Neural crest cell (in vitro differentiated cells): Measurements from ENCODE around the gene POR. TPM values are rescaled to one million over a fixed set of nuclear protein-coding genes. Genes with fewer than 3 reads are reported as not detected.

Experiments
- DNase-seq: peaks from one replicate; pipeline ENCODE4 v3.0.0; 2021; ENCODE audit warnings: low read depth, mixed read lengths, low spot score
- H3K27ac Mint-ChIP-seq: one replicate; pipeline ENCODE4 v1.8.0; 2021; ENCODE audit warnings: mild to moderate bottlenecking, mixed read lengths; ENCODE audit not compliant: unreplicated experiment
- H3K27me3 Mint-ChIP-seq: 2 replicates; pipeline ENCODE4 v1.8.0; 2021; ENCODE audit warnings: low read depth, mild to moderate bottlenecking, mixed read lengths
- H3K36me3 Mint-ChIP-seq: 2 replicates; pipeline ENCODE4 v1.8.0; 2021; ENCODE audit warnings: low read depth, mild to moderate bottlenecking, mixed read lengths
- H3K4me1 Mint-ChIP-seq: 2 replicates; pipeline ENCODE4 v1.8.0; 2021; ENCODE audit warnings: mixed read lengths
- H3K4me3 Mint-ChIP-seq: one replicate; pipeline ENCODE4 v1.8.0; 2021; ENCODE audit warnings: mild to moderate bottlenecking, mixed read lengths
- H3K9me3 Mint-ChIP-seq: 2 replicates; pipeline ENCODE4 v1.8.0; 2021; ENCODE audit warnings: mixed read lengths
- total RNA-seq: library from RNA; stranded (reverse); gene quantifications from 2 replicates; pipeline ENCODE4 v1.2.1, GENCODE V29; 2021
- TF ChIP-seq, protein P1 (sequence below): fragments of 200-600 bp; sonication (generic); conservative IDR thresholded peaks from 2 replicates; pipeline ENCODE4 v1.5.0; 2021; ENCODE audit warnings: antibody characterized with exemption, mild to moderate bottlenecking

POR gene
- total RNA-seq, 1 donor from 2014 or later = 126 TPM

- DNase-seq = no peak
- Mint-ChIP-seq H3K27me3 (no peaks in the 10 kb centered on the region), H3K36me3 (no peaks in the 10 kb centered on the region), H3K4me1 (peaks cover 33% of the 10 kb centered on the region), H3K9me3 (no peaks in the 10 kb centered on the region), H3K27ac (no peak overlapping the region), H3K4me3 (peak overlapping the region; percentile 51)
- TF ChIP-seq, protein P1, sequence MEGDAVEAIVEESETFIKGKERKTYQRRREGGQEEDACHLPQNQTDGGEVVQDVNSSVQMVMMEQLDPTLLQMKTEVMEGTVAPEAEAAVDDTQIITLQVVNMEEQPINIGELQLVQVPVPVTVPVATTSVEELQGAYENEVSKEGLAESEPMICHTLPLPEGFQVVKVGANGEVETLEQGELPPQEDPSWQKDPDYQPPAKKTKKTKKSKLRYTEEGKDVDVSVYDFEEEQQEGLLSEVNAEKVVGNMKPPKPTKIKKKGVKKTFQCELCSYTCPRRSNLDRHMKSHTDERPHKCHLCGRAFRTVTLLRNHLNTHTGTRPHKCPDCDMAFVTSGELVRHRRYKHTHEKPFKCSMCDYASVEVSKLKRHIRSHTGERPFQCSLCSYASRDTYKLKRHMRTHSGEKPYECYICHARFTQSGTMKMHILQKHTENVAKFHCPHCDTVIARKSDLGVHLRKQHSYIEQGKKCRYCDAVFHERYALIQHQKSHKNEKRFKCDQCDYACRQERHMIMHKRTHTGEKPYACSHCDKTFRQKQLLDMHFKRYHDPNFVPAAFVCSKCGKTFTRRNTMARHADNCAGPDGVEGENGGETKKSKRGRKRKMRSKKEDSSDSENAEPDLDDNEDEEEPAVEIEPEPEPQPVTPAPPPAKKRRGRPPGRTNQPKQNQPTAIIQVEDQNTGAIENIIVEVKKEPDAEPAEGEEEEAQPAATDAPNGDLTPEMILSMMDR = no peak
Measured at GRCh38 chr7:75876126-75876881, 38.7 kb upstream of the POR start.

GRCh38 chr7:75878312-75878768 lies 36.6 kb upstream of the POR start:
- Mint-ChIP-seq H3K27me3 (no peaks in the 10 kb centered on the region), H3K4me3 (peak overlapping the region; percentile 92), H3K9me3 (no peaks in the 10 kb centered on the region), H3K36me3 (peaks cover 12% of the 10 kb centered on the region), H3K27ac (peak overlapping the region; percentile 83), H3K4me1 (peaks cover 37% of the 10 kb centered on the region)
- no peak for DNase-seq
- TF ChIP-seq, protein P1 = no peak

- TF ChIP-seq, protein P1 = no peak
- peaks cover 12% of the 10 kb centered on the region for H3K36me3 Mint-ChIP-seq
- peaks cover 37% of the 10 kb centered on the region for H3K4me1 Mint-ChIP-seq
- H3K9me3 Mint-ChIP-seq = no peaks in the 10 kb centered on the region
- H3K27ac Mint-ChIP-seq = peak within 1 kb of the TSS; percentile 98
- DNase-seq = peak; percentile 86
- H3K27me3 Mint-ChIP-seq = no peaks in the 10 kb centered on the region
- peak within 1 kb of the TSS; percentile 92 for H3K4me3 Mint-ChIP-seq
Measured at GRCh38 chr7:75878769-75879611, 36.0 kb upstream of the POR start, which contains the start of gene RHBDD2. TSS of gene RHBDD2 (plus strand) at chr7:75879034. CDS start at chr7:75879083, 49 bp downstream.

DNA sequence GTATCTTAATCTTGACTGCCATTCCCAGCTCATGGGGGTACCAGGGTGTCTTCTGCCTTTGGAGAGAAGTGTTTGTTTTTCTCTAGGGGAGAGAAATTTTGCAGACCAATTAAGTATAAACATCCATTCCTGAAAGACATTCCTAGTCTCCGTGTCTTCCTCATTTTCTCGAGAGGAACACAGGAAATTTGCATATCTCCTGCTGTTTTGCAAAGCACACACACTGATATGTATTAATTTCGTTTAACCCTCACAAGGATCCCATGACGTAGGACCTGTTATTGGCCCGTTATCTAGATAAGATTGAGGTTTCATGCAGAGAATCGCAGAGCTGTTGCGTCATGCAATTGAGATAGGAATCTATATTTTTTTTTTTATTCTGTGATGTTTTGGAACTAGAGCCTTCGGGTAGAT lies 35.2 kb upstream of the POR start:
- Mint-ChIP-seq H3K9me3 (no peaks in the 10 kb centered on the region), H3K27ac (peak overlapping the region; percentile 98), H3K36me3 (peaks cover 12% of the 10 kb centered on the region), H3K4me1 (peaks cover 37% of the 10 kb centered on the region), H3K27me3 (no peaks in the 10 kb centered on the region), H3K4me3 (peak overlapping the region; percentile 92)
- no peak for DNase-seq
- TF ChIP-seq, protein P1 = no peak

- Mint-ChIP-seq H3K36me3 (peaks cover 12% of the 10 kb centered on the region), H3K4me3 (peak overlapping the region; percentile 92), H3K27ac (no peak overlapping the region), H3K4me1 (peaks cover 37% of the 10 kb centered on the region), H3K27me3 (no peaks in the 10 kb centered on the region), H3K9me3 (no peaks in the 10 kb centered on the region)
- TF ChIP-seq, protein P1 = no peak
- DNase-seq = no peak
Measured at GRCh38 chr7:75880242-75880641, 34.7 kb upstream of the POR start.
